NCI-H146 treated with DMSO at 0.1 percent for 48 hours (cell line): ENCODE measurements around the gene VIL1.

ENCODE experiments used
- DNase-seq: peaks from one replicate; lab custom pipeline; 2025; ENCODE audit not compliant: unreplicated experiment; lab: John Stamatoyannopoulos, UW

The VIL1 gene

GRCh38 chr2:218394298-218395089 is 24.4 kb upstream of the VIL1 start:
- DNase-seq = no peak

DNA sequence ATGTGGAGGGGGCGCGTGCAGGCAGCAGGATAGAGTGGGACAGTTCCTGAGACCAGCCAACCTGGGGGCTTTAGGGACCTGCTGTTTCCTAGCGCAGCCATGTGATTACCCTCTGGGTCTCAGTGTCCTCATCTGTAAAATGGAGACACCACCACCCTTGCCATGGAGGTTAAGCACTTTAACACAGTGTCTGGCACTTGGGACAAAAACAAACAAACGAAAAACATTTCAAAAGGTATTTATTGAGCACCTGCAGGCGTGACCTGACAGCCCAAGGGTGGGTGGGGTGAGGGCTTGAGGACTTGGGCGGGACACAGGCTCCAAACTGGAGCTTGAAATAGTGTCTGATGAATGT is 23.9 kb upstream of the VIL1 start:
- no peak for DNase-seq

GRCh38 chr2:218395456-218395825 is 23.5 kb upstream of the VIL1 start:
- no peak for DNase-seq

GRCh38 chr2:218395826-218396687 is 22.9 kb upstream of the VIL1 start:
- DNase-seq = peak; percentile 53

GRCh38 chr2:218396688-218397462 is 22.0 kb upstream of the VIL1 start:
- peak; percentile 28 for DNase-seq

DNA sequence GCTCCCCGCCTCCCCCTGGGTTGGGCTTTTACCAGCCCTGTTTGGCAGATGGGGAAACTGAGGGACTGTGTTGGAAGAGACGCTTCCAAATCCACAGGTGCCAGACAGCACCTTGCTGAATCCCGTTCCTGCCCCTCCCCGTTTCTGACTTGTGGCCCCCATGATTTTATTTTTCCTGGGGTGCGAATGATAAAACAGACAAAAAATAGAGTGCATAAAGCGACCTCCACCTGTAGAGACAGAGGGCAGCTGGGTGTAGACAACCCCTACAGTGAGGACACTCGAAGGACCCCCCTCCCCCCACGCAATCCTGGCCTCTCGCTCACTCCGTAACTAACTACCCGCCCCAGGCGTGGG is 21.5 kb upstream of the VIL1 start:
- no peak for DNase-seq

DNA sequence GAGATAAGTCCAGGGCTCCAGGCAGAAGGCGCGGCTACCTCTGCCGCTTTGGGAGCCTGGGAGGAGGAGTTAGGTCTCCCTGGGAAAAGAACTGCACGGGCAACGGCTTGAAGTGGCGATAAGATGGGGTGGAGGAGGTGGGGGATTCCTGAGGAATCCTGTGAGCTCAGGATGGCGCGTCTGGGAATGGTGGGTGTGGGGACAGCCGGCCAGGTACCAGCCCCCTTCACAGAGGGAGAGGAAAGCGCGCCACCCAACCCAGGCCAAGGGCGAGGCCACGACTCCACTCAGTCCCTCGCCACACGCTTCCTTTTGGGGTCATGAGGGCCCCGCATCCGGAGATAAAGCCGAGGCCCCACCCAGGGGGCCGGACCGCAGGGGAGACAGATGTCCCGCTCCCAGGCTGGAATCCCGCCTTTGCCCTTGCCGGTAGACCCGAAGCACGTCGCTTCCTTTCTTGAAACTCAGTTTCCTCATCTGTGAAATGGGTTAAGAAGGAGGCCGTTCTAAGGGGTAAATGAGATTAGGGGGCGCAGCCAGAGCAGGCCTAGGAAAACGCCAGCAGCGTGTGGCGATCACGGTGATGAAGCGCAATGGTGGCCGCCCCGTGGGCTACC is 21.0 kb upstream of the VIL1 start:
- peak; percentile 31 for DNase-seq

DNA sequence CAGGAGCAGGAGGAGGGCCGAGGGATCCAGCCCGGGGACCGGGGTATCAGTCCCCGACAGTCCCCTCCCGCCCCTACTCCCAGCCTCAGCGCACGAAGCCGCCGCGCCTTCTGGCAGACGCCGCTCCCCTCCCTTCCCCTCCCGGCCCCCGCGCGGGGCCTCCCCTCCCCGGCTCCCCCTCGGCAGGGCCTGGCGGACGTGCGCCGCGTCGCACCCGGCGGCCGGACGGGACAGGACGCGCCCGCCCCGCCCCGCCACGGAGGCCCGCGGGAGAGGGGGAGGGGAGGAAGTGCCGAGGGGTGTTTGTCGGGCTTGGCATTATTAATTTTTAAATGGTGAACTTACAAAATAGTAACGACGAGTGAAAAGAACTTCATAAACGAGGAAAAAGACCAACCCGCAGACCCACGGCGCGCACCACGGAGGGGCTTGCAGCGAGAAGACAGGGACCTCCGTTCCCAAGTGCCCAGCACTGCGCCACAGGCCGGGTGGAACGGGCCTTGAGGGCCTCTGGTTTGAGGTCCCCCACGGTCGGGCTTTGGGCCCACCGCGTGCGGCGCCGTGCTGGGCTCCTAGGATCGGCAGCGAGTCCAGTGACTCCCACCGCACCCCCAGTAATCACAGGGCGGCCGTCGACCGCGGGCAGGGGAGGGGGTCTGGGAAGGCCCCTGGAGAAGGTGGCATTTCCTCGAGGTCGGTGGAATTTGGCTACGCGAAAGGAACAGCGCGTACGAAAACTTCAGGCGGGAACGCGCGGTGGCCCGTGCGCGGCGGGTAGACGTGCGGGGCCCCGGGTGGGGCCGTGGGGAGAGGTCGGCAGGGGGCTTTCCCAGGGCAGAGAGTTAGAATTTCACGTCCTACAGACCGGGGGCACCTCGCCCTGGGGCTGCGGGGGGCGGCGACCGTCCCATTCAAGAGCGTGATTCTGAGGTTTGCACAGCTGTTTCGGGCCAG is 20.2 kb upstream of the VIL1 start:
- DNase-seq = no peak

- peak; percentile 48 for DNase-seq
Observed at GRCh38 chr2:218399391-218400166, 19.3 kb upstream of the VIL1 start, which contains the start of gene CTDSP1. CTDSP1 (plus strand) TSS chr2:218399868; CDS start chr2:218400091, 223 bp downstream.

GRCh38 chr2:218400167-218400929 is 18.6 kb upstream of the VIL1 start:
- no peak for DNase-seq

GRCh38 chr2:218400930-218401881 is 17.7 kb upstream of the VIL1 start:
- no peak for DNase-seq

GRCh38 chr2:218401890-218402289 is 17.0 kb upstream of the VIL1 start:
- no peak for DNase-seq

GRCh38 chr2:218402491-218402901 is 16.4 kb upstream of the VIL1 start:
- no peak for DNase-seq

GRCh38 chr2:218402911-218403411 is 16.0 kb upstream of the VIL1 start:
- DNase-seq = no peak

DNA sequence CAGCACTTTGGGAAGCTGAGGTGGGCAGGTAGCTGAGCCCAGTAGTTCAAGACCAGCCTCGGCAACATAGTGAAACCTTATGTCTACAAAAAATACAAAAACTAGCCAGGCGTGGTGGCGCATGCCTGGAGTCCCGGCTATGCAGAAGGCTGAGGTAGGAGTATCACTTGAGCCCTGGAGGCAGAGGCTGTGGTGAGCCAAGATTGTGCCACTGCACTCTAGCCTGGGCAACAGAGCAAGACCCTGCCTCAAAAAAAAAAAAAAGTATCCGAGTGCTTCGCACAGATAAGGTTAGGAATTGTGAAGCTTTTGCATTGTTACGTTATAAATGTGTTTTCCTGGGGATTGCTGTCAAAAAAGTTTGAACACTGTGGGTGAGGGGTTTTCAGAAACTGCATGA is 15.1 kb upstream of the VIL1 start:
- DNase-seq = no peak

DNA sequence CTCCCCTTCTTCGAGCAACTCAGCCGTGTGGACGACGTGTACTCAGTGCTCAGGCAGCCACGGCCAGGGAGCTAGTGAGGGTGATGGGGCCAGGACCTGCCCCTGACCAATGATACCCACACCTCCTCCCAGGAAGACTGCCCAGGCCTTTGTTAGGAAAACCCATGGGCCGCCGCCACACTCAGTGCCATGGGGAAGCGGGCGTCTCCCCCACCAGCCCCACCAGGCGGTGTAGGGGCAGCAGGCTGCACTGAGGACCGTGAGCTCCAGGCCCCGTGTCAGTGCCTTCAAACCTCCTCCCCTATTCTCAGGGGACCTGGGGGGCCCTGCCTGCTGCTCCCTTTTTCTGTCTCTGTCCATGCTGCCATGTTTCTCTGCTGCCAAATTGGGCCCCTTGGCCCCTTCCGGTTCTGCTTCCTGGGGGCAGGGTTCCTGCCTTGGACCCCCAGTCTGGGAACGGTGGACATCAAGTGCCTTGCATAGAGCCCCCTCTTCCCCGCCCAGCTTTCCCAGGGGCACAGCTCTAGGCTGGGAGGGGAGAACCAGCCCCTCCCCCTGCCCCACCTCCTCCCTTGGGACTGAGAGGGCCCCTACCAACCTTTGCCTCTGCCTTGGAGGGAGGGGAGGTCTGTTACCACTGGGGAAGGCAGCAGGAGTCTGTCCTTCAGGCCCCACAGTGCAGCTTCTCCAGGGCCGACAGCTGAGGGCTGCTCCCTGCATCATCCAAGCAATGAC is 14.4 kb upstream of the VIL1 start:
- DNase-seq = no peak
